Ishikawa (cell line): ENCODE measurements around the gene RO60.

Experiments used
- CEBPB ChIP-seq: IDR thresholded peaks from 2 replicates; pipeline ENCODE4 v1.6.1; 2012
- CREB1 ChIP-seq: IDR thresholded peaks from 2 replicates; pipeline ENCODE4 v1.6.1; 2012; ENCODE audit warnings: low read depth
- EGR1 ChIP-seq: IDR thresholded peaks from 2 replicates; pipeline ENCODE4 v1.6.1; 2012
- EP300 ChIP-seq: IDR thresholded peaks from 2 replicates; pipeline ENCODE4 v1.6.1; 2012; ENCODE audit warnings: borderline replicate concordance
- FOXM1 ChIP-seq: IDR thresholded peaks from 2 replicates; pipeline ENCODE4 v1.6.1; 2012; ENCODE audit warnings: low read depth, borderline replicate concordance
- MAX ChIP-seq: IDR thresholded peaks from 2 replicates; pipeline ENCODE4 v1.6.1; 2012
- NFIC ChIP-seq: IDR thresholded peaks from 2 replicates; pipeline ENCODE4 v1.6.1; 2012
- RAD21 ChIP-seq: IDR thresholded peaks from 2 replicates; pipeline ENCODE4 v1.6.1; 2012; ENCODE audit warnings: low read depth
- REST ChIP-seq: IDR thresholded peaks from 2 replicates; pipeline ENCODE4 v1.6.1; 2012; ENCODE audit warnings: low read depth, mild to moderate bottlenecking
- TAF1 ChIP-seq: IDR thresholded peaks from 2 replicates; pipeline ENCODE4 v1.6.1; 2012; ENCODE audit warnings: low read depth, mild to moderate bottlenecking
- USF1 ChIP-seq: IDR thresholded peaks from 2 replicates; pipeline ENCODE4 v1.6.1; 2012

- TF ChIP-seq EP300 (no peak), TAF1 (no peak), EGR1 (no peak), USF1 (no peak), REST (no peak), MAX (no peak), RAD21 (peak; percentile 55), CEBPB (no peak), NFIC (no peak), CREB1 (no peak), FOXM1 (no peak)
These were observed 39.9 kb upstream of the RO60 start for GRCh38 chr1:193019442-193020026.
